Ovary (tissue), 3 donors: ENCODE data around the gene KDM8.

Experiments
- EP300 ChIP-seq: sonication (generic); formaldehyde crosslinking; IDR thresholded peaks from one replicate; pipeline ENCODE4 v1.6.1; 2017; ENCODE audit warnings: antibody characterized with exemption
- POLR2A ChIP-seq: fragments of 450-650 bp; IDR thresholded peaks from one replicate; pipeline ENCODE4 v1.6.1; 2017; ENCODE audit warnings: antibody characterized with exemption, mild to moderate bottlenecking, moderate library complexity
- TF ChIP-seq, protein P1 (sequence below), 3 donors: fragments of 450-650 bp in 2 of 3; fragments of 200-600 bp in 1 of 3; IDR thresholded peaks; one replicate each; pipeline versions ENCODE4 v1.5.1 to v1.8.0; 2016 to 2022; ENCODE audit warnings: antibody characterized with exemption in 3 of 3, mild to moderate bottlenecking in 1 of 3
- donor health status: DM: no; HTN: no; CAD: no.

DNA sequence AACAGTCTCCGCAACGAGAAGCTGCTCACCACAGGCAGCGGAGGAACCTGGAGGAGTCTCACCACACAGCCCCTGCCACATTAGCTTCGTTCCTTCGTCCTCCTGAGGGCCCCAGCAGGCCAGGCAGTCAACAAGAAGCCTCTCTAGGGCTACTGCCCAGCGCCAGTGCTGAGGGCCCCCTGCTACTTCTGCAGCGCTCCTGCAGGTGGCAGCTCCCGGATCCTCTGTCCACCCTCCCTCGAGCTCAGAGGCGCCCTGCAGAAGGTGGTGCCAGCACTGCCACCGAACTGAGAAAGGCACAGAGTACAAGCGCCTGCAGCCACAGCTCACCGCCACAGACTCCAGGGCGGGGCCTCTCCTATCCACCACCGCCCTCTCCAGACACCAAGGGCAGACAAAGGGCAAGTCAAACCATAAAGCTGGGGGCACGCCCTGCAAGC is 27.3 kb downstream of the KDM8 start:
- TF ChIP-seq, protein P1, sequence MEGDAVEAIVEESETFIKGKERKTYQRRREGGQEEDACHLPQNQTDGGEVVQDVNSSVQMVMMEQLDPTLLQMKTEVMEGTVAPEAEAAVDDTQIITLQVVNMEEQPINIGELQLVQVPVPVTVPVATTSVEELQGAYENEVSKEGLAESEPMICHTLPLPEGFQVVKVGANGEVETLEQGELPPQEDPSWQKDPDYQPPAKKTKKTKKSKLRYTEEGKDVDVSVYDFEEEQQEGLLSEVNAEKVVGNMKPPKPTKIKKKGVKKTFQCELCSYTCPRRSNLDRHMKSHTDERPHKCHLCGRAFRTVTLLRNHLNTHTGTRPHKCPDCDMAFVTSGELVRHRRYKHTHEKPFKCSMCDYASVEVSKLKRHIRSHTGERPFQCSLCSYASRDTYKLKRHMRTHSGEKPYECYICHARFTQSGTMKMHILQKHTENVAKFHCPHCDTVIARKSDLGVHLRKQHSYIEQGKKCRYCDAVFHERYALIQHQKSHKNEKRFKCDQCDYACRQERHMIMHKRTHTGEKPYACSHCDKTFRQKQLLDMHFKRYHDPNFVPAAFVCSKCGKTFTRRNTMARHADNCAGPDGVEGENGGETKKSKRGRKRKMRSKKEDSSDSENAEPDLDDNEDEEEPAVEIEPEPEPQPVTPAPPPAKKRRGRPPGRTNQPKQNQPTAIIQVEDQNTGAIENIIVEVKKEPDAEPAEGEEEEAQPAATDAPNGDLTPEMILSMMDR (IDR thresholded peaks at IDR 0.05) = no peak
- TF ChIP-seq POLR2A (no peak), EP300 (no peak)
